ENCODE measurements around the gene HOXD3. TPM values are rescaled to one million over a fixed set of nuclear protein-coding genes. Genes with fewer than 3 reads are reported as not detected.

HOXD3 gene
- total RNA-seq, 5 donors from 2014 or later (not counting 1 experiment from before 2014, with no cell fraction given) = 0.44 TPM; not detected in 4

GRCh38 chr2:176156301-176156806 is 753 bp upstream of the HOXD3 start:
- peak overlapping the region in 1 of 3 donors; percentile 31 for H3K4me3 Mint-ChIP-seq
- ATAC-seq (replicated peaks in 1 of 4) (no peak), DNase-seq (no peak)
- no peak overlapping the region for H3K27ac Mint-ChIP-seq
- 8% methylated on average over 2 of the region's 8 CpGs for WGBS (ENCODE audit: insufficient coverage)
- Histone ChIP-seq H3K4me3 (ENCODE audit: control insufficient read depth in 1 of 2, extremely low read depth in 1 of 2, low read length in 1 of 2) (no peak overlapping the region), H3K9me3 (no peaks in the 10 kb centered on the region), H3K36me3 (ENCODE audit: control insufficient read depth in 2 of 2, extremely low read depth in 1 of 2, insufficient read depth in 1 of 2, low read length in 1 of 2) (no peaks in the 10 kb centered on the region), H3K27ac (ENCODE audit: low read length) (no peak overlapping the region), H3K27me3 (replicated peaks in 1 of 2; ENCODE audit: control insufficient read depth in 2 of 2, extremely low read depth in 1 of 2, insufficient read depth in 2 of 2, low read length in 1 of 2) (peaks cover 13 to 77% of the 10 kb centered on the region in 2 experiments), H3K4me1 (ENCODE audit: control insufficient read depth in 1 of 2, extremely low read depth in 1 of 2, insufficient read depth in 2 of 2, low read length in 2 of 2) (peaks cover 2 to 27% of the 10 kb centered on the region in 2 experiments)
- H3K36me3 Mint-ChIP-seq = no peaks in the 10 kb centered on the region
- peaks cover 12 to 23% (median 16%) of the 10 kb centered on the region in 3 donors for H3K4me1 Mint-ChIP-seq
- H3K27me3 Mint-ChIP-seq = peaks cover 54 to 80% of the 10 kb centered on the region in 2 donors
- ChIA-PET POLR2A (no interaction called here), CTCF (interaction anchor here in 1 of 2 donors (1.0 kb wide), 1 partner anchor 16 kb away, joined by 3 read pairs; no protein-coding TSS in a partner anchor)
- no peaks in the 10 kb centered on the region for H3K9me3 Mint-ChIP-seq

- Histone ChIP-seq H3K4me3 (ENCODE audit: control insufficient read depth in 1 of 2, extremely low read depth in 1 of 2, low read length in 1 of 2) (no peak overlapping the region), H3K9me3 (no peaks in the 10 kb centered on the region), H3K27me3 (replicated peaks in 1 of 2; ENCODE audit: control insufficient read depth in 2 of 2, extremely low read depth in 1 of 2, insufficient read depth in 2 of 2, low read length in 1 of 2) (peaks cover 17 to 78% of the 10 kb centered on the region in 2 experiments), H3K4me1 (ENCODE audit: control insufficient read depth in 1 of 2, extremely low read depth in 1 of 2, insufficient read depth in 2 of 2, low read length in 2 of 2) (peaks cover 2 to 24% of the 10 kb centered on the region in 2 experiments), H3K27ac (ENCODE audit: low read length) (no peak overlapping the region), H3K36me3 (ENCODE audit: control insufficient read depth in 2 of 2, extremely low read depth in 1 of 2, insufficient read depth in 1 of 2, low read length in 1 of 2) (no peaks in the 10 kb centered on the region)
- ChIA-PET CTCF (interaction anchor here in 1 of 2 donors (0.6 kb wide), 1 partner anchor 656 kb away, joined by 3 read pairs; no protein-coding TSS in a partner anchor), POLR2A (no interaction called here)
- Mint-ChIP-seq H3K27ac (peak overlapping the region in 1 of 2 donors; percentile 47), H3K9me3 (no peaks in the 10 kb centered on the region), H3K36me3 (no peaks in the 10 kb centered on the region), H3K27me3 (peaks cover 60 to 83% of the 10 kb centered on the region in 2 donors), H3K4me3 (peak overlapping the region in 1 of 3 donors; percentile 30), H3K4me1 (peaks cover 12 to 22% (median 14%) of the 10 kb centered on the region in 3 donors)
- 15% methylated on average over 30 of the region's 43 CpGs for WGBS (ENCODE audit: insufficient coverage)
- ATAC-seq (replicated peaks in 1 of 4) (no peak), DNase-seq (no peak)
Measured at GRCh38 chr2:176157499-176158185, 535 bp downstream of the HOXD3 start.

- ATAC-seq (replicated peaks in 1 of 4) (no peak), DNase-seq (no peak)
- no peak overlapping the region for H3K27ac Mint-ChIP-seq
- H3K4me3 Mint-ChIP-seq = peak overlapping the region in 1 of 3 donors; percentile 30
- ChIA-PET CTCF (no interaction called here), POLR2A (no interaction called here)
- no peak overlapping the region for H3K27ac ChIP-seq (ENCODE audit: low read length)
- no peaks in the 10 kb centered on the region for H3K9me3 Mint-ChIP-seq
- peaks cover 60 to 82% of the 10 kb centered on the region in 2 donors for H3K27me3 Mint-ChIP-seq
- peaks cover 17 to 78% of the 10 kb centered on the region in 2 experiments for H3K27me3 ChIP-seq (replicated peaks in 1 of 2; ENCODE audit: control insufficient read depth in 2 of 2, extremely low read depth in 1 of 2, insufficient read depth in 2 of 2, low read length in 1 of 2)
- WGBS (ENCODE audit: insufficient coverage) = 7% methylated on average over 17 of the region's 22 CpGs
- H3K4me1 Mint-ChIP-seq = peaks cover 12 to 22% (median 14%) of the 10 kb centered on the region in 3 donors
- peaks cover 2 to 24% of the 10 kb centered on the region in 2 experiments for H3K4me1 ChIP-seq (ENCODE audit: control insufficient read depth in 1 of 2, extremely low read depth in 1 of 2, insufficient read depth in 2 of 2, low read length in 2 of 2)
- H3K9me3 ChIP-seq = no peaks in the 10 kb centered on the region
- no peaks in the 10 kb centered on the region for H3K36me3 ChIP-seq (ENCODE audit: control insufficient read depth in 2 of 2, extremely low read depth in 1 of 2, insufficient read depth in 1 of 2, low read length in 1 of 2)
- H3K36me3 Mint-ChIP-seq = no peaks in the 10 kb centered on the region
- H3K4me3 ChIP-seq (ENCODE audit: control insufficient read depth in 1 of 2, extremely low read depth in 1 of 2, low read length in 1 of 2) = no peak overlapping the region
Measured at GRCh38 chr2:176158186-176158591, 1.1 kb downstream of the HOXD3 start.

GRCh38 chr2:176158855-176159662 is 2.0 kb downstream of the HOXD3 start:
- 12% methylated on average over 21 of the region's 39 CpGs for WGBS (ENCODE audit: insufficient coverage)
- DNase-seq (no peak), ATAC-seq (replicated peaks in 1 of 4) (no peak)
- no peaks in the 10 kb centered on the region for H3K36me3 Mint-ChIP-seq
- peaks cover 0 to 5% (median 2%) of the 10 kb centered on the region in 3 donors for H3K9me3 Mint-ChIP-seq
- Histone ChIP-seq H3K9me3 (no peaks in the 10 kb centered on the region), H3K27me3 (replicated peaks in 1 of 2; ENCODE audit: control insufficient read depth in 2 of 2, extremely low read depth in 1 of 2, insufficient read depth in 2 of 2, low read length in 1 of 2) (peaks cover 24 to 83% of the 10 kb centered on the region in 2 experiments), H3K4me1 (ENCODE audit: control insufficient read depth in 1 of 2, extremely low read depth in 1 of 2, insufficient read depth in 2 of 2, low read length in 2 of 2) (peaks cover 2 to 24% of the 10 kb centered on the region in 2 experiments), H3K4me3 (ENCODE audit: control insufficient read depth in 1 of 2, extremely low read depth in 1 of 2, low read length in 1 of 2) (no peak overlapping the region), H3K36me3 (ENCODE audit: control insufficient read depth in 2 of 2, extremely low read depth in 1 of 2, insufficient read depth in 1 of 2, low read length in 1 of 2) (no peaks in the 10 kb centered on the region), H3K27ac (ENCODE audit: low read length) (no peak overlapping the region)
- peak overlapping the region in 1 of 3 donors; percentile 36 for H3K4me3 Mint-ChIP-seq
- ChIA-PET POLR2A (interaction anchor here (0.6 kb wide), 2 partner anchors 138 to 366 kb away, joined by 3 to 4 read pairs; no protein-coding TSS in a partner anchor), CTCF (interaction anchor here in 1 of 2 donors (0.9 kb wide), 1 partner anchor 32 kb away, joined by 3 read pairs; no protein-coding TSS in a partner anchor)
- peaks cover 16 to 22% (median 18%) of the 10 kb centered on the region in 3 donors for H3K4me1 Mint-ChIP-seq
- no peak overlapping the region for H3K27ac Mint-ChIP-seq
- H3K27me3 Mint-ChIP-seq = peaks cover 63 to 84% of the 10 kb centered on the region in 2 donors

- WGBS (ENCODE audit: insufficient coverage) = 8% methylated on average over 43 of the region's 44 CpGs
- H3K36me3 ChIP-seq (ENCODE audit: control insufficient read depth in 2 of 2, extremely low read depth in 1 of 2, insufficient read depth in 1 of 2, low read length in 1 of 2) = no peaks in the 10 kb centered on the region
- DNase-seq = no peak
- no peak for ATAC-seq (replicated peaks in 1 of 4)
- peaks cover 27 to 89% of the 10 kb centered on the region in 2 experiments for H3K27me3 ChIP-seq (replicated peaks in 1 of 2; ENCODE audit: control insufficient read depth in 2 of 2, extremely low read depth in 1 of 2, insufficient read depth in 2 of 2, low read length in 1 of 2)
- peaks cover 62 to 84% of the 10 kb centered on the region in 2 donors for H3K27me3 Mint-ChIP-seq
- ChIA-PET POLR2A (interaction anchor here (0.5 to 0.6 kb wide), 3 partner anchors 48 to 366 kb away, joined by 3 to 11 read pairs (median 4); no protein-coding TSS in a partner anchor), CTCF (interaction anchor here in 1 of 2 donors (0.9 kb wide), 1 partner anchor 33 kb away, joined by 3 read pairs; no protein-coding TSS in a partner anchor)
- no peak overlapping the region for H3K27ac ChIP-seq (ENCODE audit: low read length)
- H3K36me3 Mint-ChIP-seq = no peaks in the 10 kb centered on the region
- H3K9me3 ChIP-seq = no peaks in the 10 kb centered on the region
- H3K27ac Mint-ChIP-seq = no peak overlapping the region
- peaks cover 2 to 28% of the 10 kb centered on the region in 2 experiments for H3K4me1 ChIP-seq (ENCODE audit: control insufficient read depth in 1 of 2, extremely low read depth in 1 of 2, insufficient read depth in 2 of 2, low read length in 2 of 2)
- peaks cover 19 to 24% (median 22%) of the 10 kb centered on the region in 3 donors for H3K4me1 Mint-ChIP-seq
- H3K9me3 Mint-ChIP-seq = peaks cover 0 to 5% (median 4%) of the 10 kb centered on the region in 3 donors
- H3K4me3 Mint-ChIP-seq = peak overlapping the region in 1 of 3 donors; percentile 36
- no peak overlapping the region for H3K4me3 ChIP-seq (ENCODE audit: control insufficient read depth in 1 of 2, extremely low read depth in 1 of 2, low read length in 1 of 2)
Measured at GRCh38 chr2:176159663-176160250, 2.6 kb downstream of the HOXD3 start.
